ENCODE measurements around the gene MRPS35. TPM values are rescaled to one million over a fixed set of nuclear protein-coding genes. Genes with fewer than 3 reads are reported as not detected.

Gene MRPS35
- total RNA-seq, 4 donors from 2014 or later: 76.3 to 153 (median 98.2) TPM

GRCh38 chr12:27693403-27693802 is 17.2 kb upstream of the MRPS35 start:
- H3K27ac ChIP-seq: no peak overlapping the region
- DNase-seq: no peak
- H3K27me3 ChIP-seq: no peaks in the 10 kb centered on the region
- H3K4me3 ChIP-seq: no peak overlapping the region
- H3K4me1 ChIP-seq: no peaks in the 10 kb centered on the region
- no peaks in the 10 kb centered on the region for H3K9me3 ChIP-seq
- in situ Hi-C loops (cut with MboI; ENCODE audit: low sequenced_read_pairs in 4 of 4): no loop called here
- peaks cover 5 to 55% of the 10 kb centered on the region in 2 donors for H3K36me3 ChIP-seq
- ATAC-seq: no peak
- TF ChIP-seq, protein P1, sequence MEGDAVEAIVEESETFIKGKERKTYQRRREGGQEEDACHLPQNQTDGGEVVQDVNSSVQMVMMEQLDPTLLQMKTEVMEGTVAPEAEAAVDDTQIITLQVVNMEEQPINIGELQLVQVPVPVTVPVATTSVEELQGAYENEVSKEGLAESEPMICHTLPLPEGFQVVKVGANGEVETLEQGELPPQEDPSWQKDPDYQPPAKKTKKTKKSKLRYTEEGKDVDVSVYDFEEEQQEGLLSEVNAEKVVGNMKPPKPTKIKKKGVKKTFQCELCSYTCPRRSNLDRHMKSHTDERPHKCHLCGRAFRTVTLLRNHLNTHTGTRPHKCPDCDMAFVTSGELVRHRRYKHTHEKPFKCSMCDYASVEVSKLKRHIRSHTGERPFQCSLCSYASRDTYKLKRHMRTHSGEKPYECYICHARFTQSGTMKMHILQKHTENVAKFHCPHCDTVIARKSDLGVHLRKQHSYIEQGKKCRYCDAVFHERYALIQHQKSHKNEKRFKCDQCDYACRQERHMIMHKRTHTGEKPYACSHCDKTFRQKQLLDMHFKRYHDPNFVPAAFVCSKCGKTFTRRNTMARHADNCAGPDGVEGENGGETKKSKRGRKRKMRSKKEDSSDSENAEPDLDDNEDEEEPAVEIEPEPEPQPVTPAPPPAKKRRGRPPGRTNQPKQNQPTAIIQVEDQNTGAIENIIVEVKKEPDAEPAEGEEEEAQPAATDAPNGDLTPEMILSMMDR (IDR thresholded peaks at IDR 0.05 in 4 of 5, conservative IDR thresholded peaks at IDR 0.05 in 1 of 5): no peak
- no peak for TF ChIP-seq POLR2A (IDR thresholded peaks at IDR 0.05)
- intact Hi-C loops (cut with DNase I; ENCODE audit: low total_unique reads): no loop called here

GRCh38 chr12:27695556-27696292 is 14.9 kb upstream of the MRPS35 start:
- no peak for TF ChIP-seq POLR2A (IDR thresholded peaks at IDR 0.05)
- TF ChIP-seq, protein P1 (IDR thresholded peaks at IDR 0.05 in 4 of 5, conservative IDR thresholded peaks at IDR 0.05 in 1 of 5): no peak
- in situ Hi-C loops (cut with MboI; ENCODE audit: low sequenced_read_pairs in 4 of 4) (no loop called here), intact Hi-C loops (cut with DNase I; ENCODE audit: low total_unique reads) (no loop called here)
- DNase-seq: no peak
- H3K36me3 ChIP-seq: peaks cover 0 to 35% of the 10 kb centered on the region in 2 donors
- H3K27me3 ChIP-seq: no peaks in the 10 kb centered on the region
- no peaks in the 10 kb centered on the region for H3K4me1 ChIP-seq
- no peak for ATAC-seq
- no peak overlapping the region for H3K4me3 ChIP-seq
- H3K9me3 ChIP-seq: no peaks in the 10 kb centered on the region
- no peak overlapping the region for H3K27ac ChIP-seq

DNA sequence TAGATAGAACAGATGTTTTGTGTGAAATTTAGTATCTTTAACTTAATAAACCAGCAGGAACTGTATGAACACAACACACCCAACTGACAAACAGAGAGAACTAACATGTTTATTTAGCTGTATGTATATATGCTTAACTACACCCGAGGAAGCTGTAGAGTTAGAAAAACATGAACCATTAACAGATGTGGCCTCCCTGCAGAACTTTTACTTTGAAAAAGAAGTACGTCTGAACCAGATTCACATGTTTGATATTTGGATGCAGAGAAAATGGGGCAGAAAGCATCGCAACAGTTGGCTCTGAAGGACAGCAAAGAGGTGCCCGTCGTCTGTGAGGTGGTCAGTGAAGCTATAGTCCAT is 14.4 kb upstream of the MRPS35 start, which contains the start of gene REP15:
Gene REP15, plus strand, starts transcription at position 155 of the 360 bp plus-strand sequence. Its CDS starts 116 bp downstream, at position 271.
- no peak for DNase-seq
- peaks cover 0 to 29% of the 10 kb centered on the region in 2 donors for H3K36me3 ChIP-seq
- intact Hi-C loops (cut with DNase I; ENCODE audit: low total_unique reads): no loop called here
- no peaks in the 10 kb centered on the region for H3K9me3 ChIP-seq
- H3K27ac ChIP-seq: no peak within 1 kb of the TSS
- no peaks in the 10 kb centered on the region for H3K4me1 ChIP-seq
- TF ChIP-seq POLR2A (IDR thresholded peaks at IDR 0.05): no peak
- TF ChIP-seq, protein P1 (IDR thresholded peaks at IDR 0.05 in 4 of 5, conservative IDR thresholded peaks at IDR 0.05 in 1 of 5): no peak
- H3K27me3 ChIP-seq: no peaks in the 10 kb centered on the region
- in situ Hi-C loops (cut with MboI; ENCODE audit: low sequenced_read_pairs in 4 of 4): no loop called here
- no peak within 1 kb of the TSS for H3K4me3 ChIP-seq
- no peak for ATAC-seq

GRCh38 chr12:27696864-27697564 is 13.6 kb upstream of the MRPS35 start:
- in situ Hi-C loops (cut with MboI; ENCODE audit: low sequenced_read_pairs in 4 of 4): no loop called here
- no peaks in the 10 kb centered on the region for H3K9me3 ChIP-seq
- H3K27me3 ChIP-seq: no peaks in the 10 kb centered on the region
- H3K4me3 ChIP-seq: no peak overlapping the region
- peaks cover 0 to 22% of the 10 kb centered on the region in 2 donors for H3K36me3 ChIP-seq
- DNase-seq (no peak), ATAC-seq (no peak)
- intact Hi-C loops (cut with DNase I; ENCODE audit: low total_unique reads): no loop called here
- no peak for TF ChIP-seq POLR2A (IDR thresholded peaks at IDR 0.05)
- TF ChIP-seq, protein P1 (IDR thresholded peaks at IDR 0.05 in 4 of 5, conservative IDR thresholded peaks at IDR 0.05 in 1 of 5): no peak
- H3K27ac ChIP-seq: no peak overlapping the region
- H3K4me1 ChIP-seq: no peaks in the 10 kb centered on the region

All from gastrocnemius medialis (tissue), 4 donors.